Heart left ventricle (tissue), 16 donors: ENCODE results near the gene PABPN1L. TPM values are rescaled to one million over a fixed set of nuclear protein-coding genes. Genes with fewer than 3 reads are reported as not detected.

Experiments
- ATAC-seq, 4 donors: fragments of 200-7000 bp; cut with Tn5 transposase; one replicate each; pipeline ENCODE4 v1.9.1; 2020 to 2022; ENCODE audit warnings: moderate library complexity in 4 of 4, mild to moderate bottlenecking in 3 of 4, moderate number of reproducible peaks in 1 of 4
- DNase-seq, 5 donors: peaks; one replicate each; pipeline ENCODE4 v3.0.0-alpha.2; 2020
- H3K27ac ChIP-seq, 12 donors: fragments of 200-600 bp; sonication (generic) in 4 of 12; one replicate each; pipeline versions ENCODE4 v1.5.0 to v1.8.0; 2016 to 2022; ENCODE audit warnings: mild to moderate bottlenecking in 2 of 12
- H3K27me3 ChIP-seq, 9 donors: fragments of 200-600 bp; sonication (generic) in 2 of 9; one replicate each; pipeline versions ENCODE4 v1.5.1 to v1.8.0; 2016 to 2022; ENCODE audit warnings: mild to moderate bottlenecking in 3 of 9
- H3K36me3 ChIP-seq, 9 donors: fragments of 200-600 bp; sonication (generic) in 2 of 9; one replicate each; pipeline versions ENCODE4 v1.5.0 to v1.8.0; 2018 to 2022; ENCODE audit warnings: mild to moderate bottlenecking in 2 of 9
- H3K4me1 ChIP-seq, 12 donors: fragments of 200-600 bp; sonication (generic) in 4 of 12; one replicate each; pipeline versions ENCODE4 v1.5.0 to v1.8.0; 2016 to 2022; ENCODE audit warnings: mild to moderate bottlenecking in 3 of 12
- H3K4me3 ChIP-seq, 12 donors: fragments of 200-600 bp; sonication (generic) in 4 of 12; one replicate each; pipeline versions ENCODE4 v1.5.0 to v1.8.0; 2017 to 2022; ENCODE audit warnings: mild to moderate bottlenecking in 9 of 12, moderate library complexity in 4 of 12
- H3K9me3 ChIP-seq, 12 donors: fragments of 200-600 bp; sonication (generic) in 4 of 12; one replicate each; pipeline versions ENCODE4 v1.5.0 to v1.8.0; 2016 to 2022; ENCODE audit warnings: mild to moderate bottlenecking in 1 of 12
- CTCF ChIP-seq, 12 donors: fragments of 200-600 bp; sonication (generic) in 4 of 12; IDR thresholded peaks; one replicate each; pipeline versions ENCODE4 v1.5.0 to v1.8.0; 2018 to 2022; ENCODE audit warnings: antibody characterized with exemption in 12 of 12, mild to moderate bottlenecking in 5 of 12
- POLR2A ChIP-seq, 2 donors: fragments of 450-650 bp; IDR thresholded peaks; one replicate each; pipeline ENCODE4 v1.6.1; 2017; ENCODE audit warnings: antibody characterized with exemption in 2 of 2, mild to moderate bottlenecking in 2 of 2, moderate library complexity in 2 of 2
- WGBS, 4 donors: extraction: QIAGEN DNeasy Blood & Tissue Kit in 2 of 4; methylation state at CpG; one replicate each; pipeline versions ENCODE4 v1.1.5 to v1.1.7; 2013 to 2018; 5-methylcytosine and 5-hydroxymethylcytosine counted together
- intact Hi-C, 10 donors: fragments of 100-400 bp; cut with DNase I; formaldehyde crosslinking; loops; one replicate each; pipeline versions ENCODE4 v1.11.1 to v1.14.2; 2022
- polyA plus RNA-seq, 2 donors: library from polyadenylated mRNA; stranded (reverse); fragments of 200-250 nt; gene quantifications; one replicate each; pipeline ENCODE4 v1.2.3, GENCODE V29; 2013
- total RNA-seq, 9 donors: library from RNA; depleted of rRNA in 2 of 9; stranded (reverse); fragments of >200 nt in 2 of 9; fragmentation: NEBNext Ultra II Directional in 3 of 9; extraction: Animal tissue kit (Norgen Biotek cat#: 25700) in 3 of 9; gene quantifications; one replicate each; pipeline versions ENCODE4 v1.1.0 to v1.2.4, GENCODE V29; 2016 to 2023
- donor health status: ischemic (EF 13 %, LVEDD 7.1; RV severe dilation, severe dysfunction).
- donor health status: healthy with polysubstance abuse.
- donor health status: DM: no; HTN: yes; CAD: no.
- donor health status: DM: no; HTN: no; CAD: no.
- donor health status: ischemic (EF 25% LVEDD 6.9; RV normal size, moderate dysfunction).
- donor health status: ischemic (EF 25% LVEDD 5.7; RV mildly dilated, moderate dysfunction).
- donor health status: healthy.
- donor health status: DM: yes; HTN: yes; CAD: no.
- donor health status: ischemic (EF 35%, LVEDD 5.7; RV mildly dilated, moderate dysfunction).
- donor health status: nonischemic (EF 11% LVEDD 7.7; RV severe dilation, severe dysfunction).
- donor health status: DM: yes; HTN: yes; CAD: no.
- donor health status: PGD.
- donor health status: ischemic (EF 29% LVEDD 5.4; RV normal size, mild dysfunction).
- donor health status: nonischemic (EF 23%, LVEDD 6.1; RV moderate dilation, normal function).

Gene PABPN1L
- total and polyA plus RNA-seq, 11 donors = not detected

GRCh38 chr16:88868974-88869672 is 2.7 kb upstream of the PABPN1L start:
- Histone ChIP-seq H3K9me3 (no peaks in the 10 kb centered on the region), H3K4me1 (peaks cover 0 to 21% (median 5%) of the 10 kb centered on the region in 12 donors), H3K27ac (peak overlapping the region in 1 of 12 donors; percentile 67), H3K27me3 (peaks cover 0 to 13% (median 0%) of the 10 kb centered on the region in 9 donors), H3K4me3 (no peak overlapping the region), H3K36me3 (no peaks in the 10 kb centered on the region)
- DNase-seq (no peak), ATAC-seq (peak in 1 of 4 donors; percentile 4)
- TF ChIP-seq POLR2A (IDR thresholded peaks at IDR 0.05) (no peak), CTCF (IDR thresholded peaks at IDR 0.05) (peak in 3 of 12 donors; percentile 5 to 16 (median 14))
- intact Hi-C loops = loop anchor here in 2 of 10 donors (10.0 kb wide), 2 partner anchors 54 to 124 kb away; partner anchors contain the start of gene APRT (in 1 of the 2)
- WGBS, 4 donors = 76 to 82% (median 81%) methylated on average over 23 to 27 of the region's 27 CpGs

GRCh38 chr16:88867581-88868246 is 1.3 kb upstream of the PABPN1L start:
- DNase-seq (no peak), ATAC-seq (no peak)
- 85 to 89% (median 87%) methylated on average over 17 to 24 of the region's 24 CpGs for WGBS, 4 donors
- no peak for TF ChIP-seq POLR2A (IDR thresholded peaks at IDR 0.05)
- TF ChIP-seq CTCF (IDR thresholded peaks at IDR 0.05) = no peak
- H3K9me3 ChIP-seq = no peaks in the 10 kb centered on the region
- intact Hi-C loops = loop anchor here in 2 of 10 donors (10.0 kb wide), 2 partner anchors 53 to 123 kb away; partner anchors contain the start of gene APRT (in 1 of the 2)
- H3K27me3 ChIP-seq = peaks cover 0 to 13% (median 0%) of the 10 kb centered on the region in 9 donors
- H3K36me3 ChIP-seq = peaks cover 0 to 6% (median under 1%) of the 10 kb centered on the region in 9 donors
- no peak overlapping the region for H3K4me3 ChIP-seq
- H3K4me1 ChIP-seq = peaks cover 0 to 21% (median 5%) of the 10 kb centered on the region in 12 donors
- H3K27ac ChIP-seq = no peak overlapping the region

GRCh38 chr16:88865742-88866141 is 718 bp downstream of the PABPN1L start:
- H3K4me1 ChIP-seq = peaks cover 0 to 10% (median under 1%) of the 10 kb centered on the region in 12 donors
- H3K27ac ChIP-seq = no peak overlapping the region
- H3K36me3 ChIP-seq = peaks cover 0 to 26% (median 17%) of the 10 kb centered on the region in 9 donors
- peaks cover 0 to 3% (median 0%) of the 10 kb centered on the region in 9 donors for H3K27me3 ChIP-seq
- no peak for TF ChIP-seq POLR2A (IDR thresholded peaks at IDR 0.05)
- no peak for TF ChIP-seq CTCF (IDR thresholded peaks at IDR 0.05)
- intact Hi-C loops = loop anchor here in 2 of 10 donors (10.0 kb wide), 2 partner anchors 51 to 121 kb away; partner anchors contain the start of gene APRT (in 1 of the 2)
- H3K4me3 ChIP-seq = no peak overlapping the region
- H3K9me3 ChIP-seq = no peaks in the 10 kb centered on the region
- DNase-seq (peak in 1 of 5 donors; percentile 24), ATAC-seq (no peak)
- WGBS, 4 donors = 68 to 87% (median 85%) methylated on average over 4 to 15 of the region's 15 CpGs

- Histone ChIP-seq H3K9me3 (no peaks in the 10 kb centered on the region), H3K4me3 (no peak overlapping the region), H3K27ac (no peak overlapping the region), H3K27me3 (no peaks in the 10 kb centered on the region), H3K4me1 (peaks cover 0 to 5% (median 0%) of the 10 kb centered on the region in 12 donors), H3K36me3 (peaks cover 0 to 30% (median 21%) of the 10 kb centered on the region in 9 donors)
- WGBS, 4 donors = 82 to 84% (median 83%) methylated on average over 11 to 14 of the region's 14 CpGs
- intact Hi-C loops = loop anchor here in 2 of 10 donors (10.0 kb wide), 2 partner anchors 51 to 121 kb away; partner anchors contain the start of gene APRT (in 1 of the 2)
- DNase-seq (no peak), ATAC-seq (no peak)
- TF ChIP-seq CTCF (IDR thresholded peaks at IDR 0.05) = no peak
These were observed 1.1 kb downstream of the PABPN1L start for GRCh38 chr16:88865310-88865709.
